T-helper 22 cell (primary cell): ENCODE results near the gene MICAL1.
"Not testable (repeated sequence)": the region's sequence is repeated elsewhere in the genome, so short reads cannot be mapped to it uniquely, and the experiment has no call there.

Source experiments
- DNase-seq: peaks from one replicate; pipeline ENCODE4 v3.0.0-alpha.2; 2020; ENCODE audit warnings: low read depth

Gene MICAL1

GRCh38 chr6:109477725-109478124 lies 22.2 kb upstream of the MICAL1 start:
- no peak for DNase-seq

- DNase-seq = no peak
Measured at GRCh38 chr6:109477184-109477583, 21.6 kb upstream of the MICAL1 start.

DNA sequence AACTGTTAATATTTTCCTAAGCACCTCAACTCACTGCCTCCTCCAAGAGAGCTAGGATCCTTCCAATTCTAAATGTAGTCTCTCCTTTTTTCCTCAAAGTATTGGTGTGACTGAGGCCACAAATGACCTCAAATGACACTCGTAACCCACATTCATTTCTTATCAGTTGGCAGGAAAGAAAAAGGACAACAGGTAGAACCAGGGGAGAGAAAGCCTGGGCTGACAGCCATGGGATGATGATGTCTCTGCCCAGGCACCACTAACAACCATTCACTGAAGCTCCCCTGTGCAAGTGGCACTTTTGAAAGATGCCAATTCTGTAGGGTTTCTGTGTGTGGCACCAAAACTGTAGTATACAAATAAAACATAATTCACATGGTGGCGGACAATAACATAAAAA lies 20.1 kb upstream of the MICAL1 start:
- no peak for DNase-seq

DNA sequence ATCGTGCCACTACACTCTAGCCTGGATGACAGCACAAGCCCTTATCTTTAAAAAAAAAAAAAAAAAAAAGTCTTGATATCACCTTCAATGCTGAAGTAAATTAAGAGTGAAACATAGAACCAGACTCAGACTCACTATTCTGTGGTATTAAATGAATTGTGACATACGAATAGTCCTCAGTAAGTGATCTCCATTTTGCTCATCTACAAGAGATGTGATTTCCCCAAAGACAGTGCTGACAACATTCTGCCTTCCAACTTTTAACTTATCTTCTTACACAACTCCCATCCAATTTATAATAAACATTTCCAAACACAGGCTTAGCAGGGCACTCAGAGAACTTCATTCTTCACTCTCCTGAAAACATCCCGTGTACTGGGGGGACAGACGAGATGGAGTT lies 19.4 kb upstream of the MICAL1 start:
- no peak for DNase-seq

DNA sequence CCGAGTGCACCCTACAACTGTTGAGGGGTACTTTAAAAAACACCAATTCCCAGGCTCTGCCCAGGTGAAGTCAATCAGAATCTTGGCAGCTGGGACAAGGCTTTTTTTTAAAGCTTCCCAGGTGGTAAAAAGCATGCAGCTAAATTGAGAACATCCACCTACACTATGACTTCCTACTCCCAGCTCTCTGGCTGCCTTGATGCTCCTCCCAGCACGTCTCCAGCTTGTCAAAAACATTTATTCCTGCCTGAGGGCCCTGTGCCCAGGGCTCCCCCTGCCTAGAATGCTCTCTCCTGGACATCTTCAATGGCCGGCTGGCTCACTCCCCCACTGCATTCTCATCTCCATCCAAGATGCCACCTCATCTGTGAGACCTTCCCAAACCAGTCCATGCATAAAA lies 17.5 kb upstream of the MICAL1 start:
- DNase-seq = no peak

DNA sequence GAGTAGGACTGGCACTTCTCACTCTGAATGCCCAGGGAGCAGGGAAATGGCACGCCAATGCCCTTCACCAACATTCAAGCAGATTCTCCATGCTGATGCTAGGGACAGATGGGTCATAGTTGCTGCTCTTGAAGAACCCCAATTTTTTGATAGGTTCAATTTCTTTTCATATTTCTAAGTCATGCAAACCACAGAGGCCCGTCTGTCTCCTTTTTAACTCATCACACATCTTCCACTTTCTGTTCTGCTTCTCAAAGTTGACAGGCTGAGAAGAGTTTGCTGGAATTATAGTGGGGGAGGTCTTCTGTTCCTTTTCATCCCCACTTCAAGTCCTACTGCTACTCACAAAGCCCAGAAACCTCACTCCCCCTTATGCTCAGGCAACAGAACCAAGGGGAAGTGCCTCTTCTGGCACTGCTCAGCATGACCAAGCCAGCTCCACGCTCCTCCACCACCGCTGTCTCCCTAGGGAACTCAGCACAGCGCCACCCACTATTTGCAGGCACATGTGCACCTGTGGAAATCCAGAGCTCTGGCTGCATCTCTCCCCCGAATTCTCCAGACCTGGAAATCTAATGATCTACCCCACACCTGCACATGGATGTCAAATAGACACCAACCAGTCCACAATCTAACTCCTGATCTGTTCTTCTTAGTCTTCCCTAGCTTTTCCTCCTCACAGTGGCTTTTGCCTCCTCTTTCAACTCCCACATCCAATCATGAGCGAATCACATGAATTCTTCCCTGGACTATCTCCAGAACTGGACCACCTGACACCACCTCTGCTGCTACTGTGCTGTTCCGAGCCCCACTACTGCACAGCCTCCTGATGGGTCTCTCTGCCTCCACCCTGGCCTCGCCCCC lies 16.8 kb upstream of the MICAL1 start:
- no peak for DNase-seq

- no peak for DNase-seq
Measured at GRCh38 chr6:109471105-109471810, 15.7 kb upstream of the MICAL1 start.

- no peak for DNase-seq
Measured at GRCh38 chr6:109469591-109470189, 14.1 kb upstream of the MICAL1 start.

DNA sequence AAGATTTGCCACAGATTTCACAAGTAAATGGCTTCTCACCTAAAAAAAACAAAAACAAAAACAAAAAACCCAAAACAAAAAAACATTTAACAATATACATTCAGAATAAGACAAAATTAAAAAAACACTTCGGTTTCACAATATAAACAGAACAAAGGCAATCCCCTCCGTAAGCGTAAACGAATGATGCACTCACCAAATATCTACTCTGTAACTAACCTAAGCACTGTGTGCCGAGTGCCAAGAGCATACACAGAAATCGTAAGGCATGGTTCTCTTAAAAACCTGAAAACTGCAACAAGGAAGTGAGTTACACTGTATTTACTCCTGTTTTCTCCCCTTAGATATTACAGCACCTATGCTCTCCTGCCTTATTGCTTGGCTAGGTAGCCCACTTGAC lies 12.1 kb upstream of the MICAL1 start:
- DNase-seq = no peak

DNA sequence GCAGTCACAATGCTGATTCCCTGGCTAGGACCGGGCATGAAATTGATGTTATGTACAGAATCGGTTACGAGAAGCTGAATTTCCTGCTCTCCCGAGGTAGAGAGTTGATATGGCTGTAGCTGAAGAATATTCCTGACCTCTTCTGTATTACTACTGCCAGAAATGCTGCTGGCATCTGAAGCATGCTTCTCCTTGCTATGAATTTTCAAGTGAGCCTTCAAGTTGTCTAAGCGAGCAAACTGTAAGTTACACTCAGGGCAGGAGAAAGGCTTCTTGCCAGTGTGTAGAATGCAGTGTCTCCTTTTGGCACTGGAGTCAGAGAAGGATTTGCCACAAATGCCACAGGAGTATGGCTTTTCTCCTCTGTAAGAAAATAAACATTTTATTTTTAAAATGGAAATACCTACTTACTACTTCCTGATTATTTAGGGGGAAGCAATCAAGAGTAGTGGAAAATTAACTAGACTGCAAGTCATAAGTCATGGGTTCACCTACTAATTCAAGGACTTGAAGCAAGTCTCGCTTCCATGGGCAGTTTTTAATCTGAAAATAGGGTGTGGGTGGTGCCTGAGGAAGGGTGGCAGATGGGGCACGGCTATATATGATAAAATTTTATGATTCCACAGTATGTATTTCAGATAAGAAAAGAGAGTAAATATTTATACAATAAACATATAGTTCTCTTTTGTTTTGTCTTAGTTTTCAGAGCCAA lies 10.8 kb upstream of the MICAL1 start:
- DNase-seq = no peak

DNA sequence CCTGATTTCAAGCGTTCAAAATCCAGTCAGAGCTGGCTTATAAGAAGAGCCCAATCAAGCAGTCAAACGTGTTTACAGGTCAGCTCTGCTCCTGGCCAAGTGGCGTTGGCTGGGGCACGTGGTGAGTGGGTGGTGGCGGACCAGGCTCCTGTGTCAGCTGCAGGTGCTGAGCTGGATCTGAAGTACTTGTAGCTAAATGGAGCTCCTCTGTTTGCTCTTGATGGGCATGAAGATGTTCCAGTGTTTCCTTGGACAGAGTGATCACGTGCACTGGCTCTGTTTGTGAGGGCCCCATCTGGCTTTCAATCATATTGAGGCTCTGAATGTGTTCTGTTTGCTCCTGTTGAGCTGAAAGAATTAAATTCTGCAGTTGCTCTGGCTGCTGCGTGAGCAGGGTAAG lies 10.2 kb upstream of the MICAL1 start:
- DNase-seq = no peak

GRCh38 chr6:109461733-109462526 lies 6.4 kb upstream of the MICAL1 start:
- DNase-seq = no peak

DNA sequence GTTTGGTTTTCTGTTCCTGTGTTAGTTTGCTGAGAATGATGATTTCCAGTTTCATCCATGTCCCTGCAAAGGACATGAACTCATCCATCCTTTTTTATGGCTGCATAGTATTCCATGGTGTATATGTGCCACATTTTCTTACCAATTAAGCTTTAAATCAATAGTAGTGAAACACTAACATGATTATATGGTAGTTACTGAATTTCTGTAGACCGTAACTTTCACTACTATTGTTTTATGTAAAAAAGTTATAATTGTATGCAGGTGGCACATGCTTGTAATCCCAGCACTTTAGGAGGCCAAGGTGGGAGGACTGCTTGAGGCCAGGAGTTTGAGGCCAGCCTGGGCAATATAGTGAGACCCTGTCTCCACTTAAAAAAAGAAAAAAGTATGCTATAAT lies 5.6 kb upstream of the MICAL1 start:
- DNase-seq = not testable (repeated sequence)

DNA sequence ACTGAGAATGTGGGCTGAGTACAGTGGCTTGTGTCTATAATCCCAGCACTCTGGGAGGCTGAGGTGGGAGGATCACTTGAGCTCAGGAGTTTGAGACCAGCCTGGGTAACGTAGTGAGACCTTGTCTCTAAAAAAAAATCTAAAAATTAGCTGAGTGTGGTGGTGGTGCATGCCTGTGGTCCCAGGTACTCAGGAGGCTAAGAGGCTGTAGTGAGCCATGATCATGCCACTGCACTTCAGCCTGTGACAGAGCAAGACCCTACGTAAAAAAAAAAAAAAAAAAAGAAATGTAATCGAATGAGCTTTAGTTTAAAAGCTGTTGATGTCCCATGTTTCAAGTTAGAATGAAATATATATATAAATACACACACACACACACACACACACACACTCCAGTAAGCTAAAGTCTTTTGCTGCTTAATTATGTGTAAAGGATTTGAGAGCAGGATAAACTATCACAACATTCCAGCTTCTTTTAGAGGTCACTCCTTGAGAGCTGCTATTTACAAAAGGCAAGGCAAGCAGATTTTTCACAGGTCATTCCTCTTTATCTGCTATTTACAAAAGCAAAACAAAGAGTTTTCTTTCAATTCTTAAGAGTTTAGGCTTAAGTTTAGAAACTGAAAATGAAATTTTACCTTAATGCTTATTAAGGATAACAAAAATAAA lies 4.7 kb upstream of the MICAL1 start:
- no peak for DNase-seq

DNA sequence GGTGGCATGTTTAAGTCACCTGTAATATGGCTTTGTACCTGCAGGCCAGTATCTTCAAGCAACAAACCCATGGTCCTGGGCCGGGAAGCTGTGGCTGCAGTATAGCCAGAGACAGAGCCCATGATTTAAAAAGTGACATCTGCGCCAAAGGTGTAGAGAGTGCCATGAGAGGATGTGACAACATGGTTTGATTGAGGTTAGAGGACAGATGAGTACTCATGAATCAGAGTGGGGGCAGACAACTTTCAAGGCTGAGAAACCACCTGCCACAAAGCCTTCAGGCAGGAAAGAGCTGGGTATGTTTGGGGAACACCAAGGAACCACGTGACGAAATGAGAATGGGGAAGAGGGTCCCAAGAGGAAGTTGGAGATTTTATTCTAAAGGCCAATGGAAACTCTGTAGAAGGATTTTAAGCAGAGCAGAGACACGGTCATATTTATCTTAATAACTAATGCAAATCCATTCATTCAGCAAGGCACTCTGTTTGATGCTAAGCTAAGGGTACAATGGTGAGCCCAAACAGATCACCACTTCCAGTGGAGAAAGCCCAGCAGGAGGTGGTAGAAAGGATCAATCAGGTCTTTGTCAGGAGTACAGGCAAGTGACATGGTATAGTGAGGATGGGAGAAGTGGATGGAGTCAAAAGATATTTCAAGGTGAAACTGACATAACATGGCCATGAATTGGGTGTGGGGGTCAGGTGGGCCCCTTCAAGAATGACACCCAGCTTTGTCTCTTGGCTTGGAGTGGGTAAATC lies 3.4 kb upstream of the MICAL1 start:
- peak; percentile 42 for DNase-seq

- no peak for DNase-seq
Measured at GRCh38 chr6:109457562-109457996, 2.0 kb upstream of the MICAL1 start.

DNA sequence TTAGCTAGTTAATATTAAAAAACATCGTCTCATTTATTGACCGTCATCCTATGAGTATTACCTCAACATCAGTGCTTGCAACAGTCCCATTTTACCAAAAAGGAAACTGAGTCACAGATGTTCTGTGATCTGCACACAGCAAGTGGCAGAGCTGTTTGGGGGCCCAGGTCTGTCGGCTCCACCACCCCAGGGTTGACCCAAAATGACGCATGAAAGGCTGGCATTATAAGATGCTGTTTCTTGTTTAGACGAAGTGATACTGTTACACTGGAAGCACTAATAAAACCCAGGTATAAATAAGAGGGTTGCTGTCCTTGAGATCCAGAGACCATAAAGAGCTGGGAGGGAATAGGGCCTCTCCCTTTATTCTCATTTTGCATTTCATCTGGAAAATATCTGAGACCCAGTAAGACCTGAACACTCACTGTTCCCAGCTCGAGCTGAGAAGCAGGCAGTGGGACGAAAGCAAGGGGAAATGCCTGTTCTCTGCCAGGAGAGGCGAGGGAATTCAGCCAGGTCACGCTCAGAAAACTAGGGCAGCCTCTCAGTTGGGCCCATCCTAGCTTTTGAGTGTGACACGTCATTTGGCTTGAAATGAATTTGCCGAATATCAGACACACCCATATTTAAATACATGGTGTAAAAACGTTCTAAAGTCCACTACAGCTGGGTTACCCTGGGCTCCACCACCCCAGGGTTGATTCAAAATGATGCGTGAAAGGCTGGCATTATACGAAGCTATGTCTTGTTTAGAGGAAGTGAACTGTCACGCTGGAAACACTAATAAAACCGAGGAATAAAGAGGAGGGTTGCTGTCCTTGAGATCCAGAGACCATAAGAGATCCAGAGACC lies 1.4 kb upstream of the MICAL1 start:
- no peak for DNase-seq

DNA sequence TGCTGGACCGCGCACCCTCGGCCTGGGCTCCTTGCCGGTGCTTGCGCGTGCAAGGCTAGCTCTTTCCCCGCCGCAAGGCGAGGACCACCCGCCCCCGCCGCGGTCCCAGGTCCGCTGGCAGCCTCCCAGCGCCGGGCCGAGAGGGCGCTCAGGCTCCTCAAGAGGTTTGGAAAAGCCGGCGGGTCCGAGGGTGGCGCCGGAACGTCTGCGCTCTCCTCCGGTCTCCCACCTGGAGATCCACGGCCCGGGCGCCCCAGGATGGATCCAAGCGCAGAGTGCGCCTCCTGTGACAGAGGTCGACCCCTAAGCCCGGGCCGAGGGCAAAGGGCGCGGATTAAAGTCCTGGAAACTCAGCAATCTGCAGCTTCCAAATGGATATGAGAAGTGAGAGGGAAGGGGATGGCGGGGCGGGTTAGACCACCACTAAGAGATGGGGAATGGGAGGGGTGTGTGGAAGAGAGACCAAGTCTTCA lies 575 bp upstream of the MICAL1 start:
- no peak for DNase-seq
